Stimulated activated CD8-positive, alpha-beta memory T cell treated with anti-CD3 and anti-CD28 coated beads, Interleukin-7, amount 100 ng/mL, for 24 hours (primary cell): ENCODE measurements around the gene CNOT8.
"Not testable (repeated sequence)": the region's sequence is repeated elsewhere in the genome, so short reads cannot be mapped to it uniquely, and the experiment has no call there.

Experiments
- DNase-seq: peaks from one replicate; pipeline ENCODE4 v3.0.0-alpha.2; 2020; ENCODE audit warnings: low read depth

Gene CNOT8

DNA sequence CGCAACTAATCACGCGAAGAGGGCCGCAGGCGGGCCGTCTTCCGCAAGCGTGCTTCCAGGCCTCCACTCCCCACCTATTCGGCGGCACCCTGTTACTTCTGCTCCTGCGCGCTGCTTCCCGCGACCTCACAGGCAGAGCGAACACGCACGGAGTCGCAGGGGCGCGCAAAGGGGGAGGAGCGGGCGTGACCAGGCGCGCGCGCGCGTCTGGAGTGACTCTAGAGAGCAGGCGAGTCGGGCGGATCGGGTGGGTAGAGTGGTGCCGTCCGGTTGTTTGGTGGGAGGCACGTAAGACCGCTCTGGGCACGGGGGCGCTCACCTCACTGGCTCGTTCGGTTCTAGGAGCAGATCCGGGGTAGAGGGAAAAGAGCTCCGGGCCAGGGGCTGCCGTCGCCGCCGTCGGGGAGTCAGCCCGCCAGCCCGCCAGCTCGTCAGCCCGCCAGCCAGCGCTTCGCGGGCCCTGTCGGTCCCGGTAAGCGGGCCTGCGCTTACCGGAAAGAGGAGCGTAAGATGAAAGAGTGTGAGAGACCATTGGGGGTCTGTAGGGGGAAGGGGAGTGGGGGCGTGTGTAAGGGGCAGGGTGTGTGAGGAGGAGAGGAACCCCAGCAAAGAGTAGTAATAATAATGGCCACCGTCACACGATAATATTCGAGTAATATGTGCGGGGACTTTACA, at the start of gene CNOT8:
Gene CNOT8, plus strand, starts transcription at position 331 of the 675 bp plus-strand sequence. CDS start 4,652 bp downstream, outside the sequence.
- peak; percentile 96 for DNase-seq

GRCh38 chr5:154811239-154811638, 47.2 kb upstream of the CNOT8 start:
- no peak for DNase-seq

DNA sequence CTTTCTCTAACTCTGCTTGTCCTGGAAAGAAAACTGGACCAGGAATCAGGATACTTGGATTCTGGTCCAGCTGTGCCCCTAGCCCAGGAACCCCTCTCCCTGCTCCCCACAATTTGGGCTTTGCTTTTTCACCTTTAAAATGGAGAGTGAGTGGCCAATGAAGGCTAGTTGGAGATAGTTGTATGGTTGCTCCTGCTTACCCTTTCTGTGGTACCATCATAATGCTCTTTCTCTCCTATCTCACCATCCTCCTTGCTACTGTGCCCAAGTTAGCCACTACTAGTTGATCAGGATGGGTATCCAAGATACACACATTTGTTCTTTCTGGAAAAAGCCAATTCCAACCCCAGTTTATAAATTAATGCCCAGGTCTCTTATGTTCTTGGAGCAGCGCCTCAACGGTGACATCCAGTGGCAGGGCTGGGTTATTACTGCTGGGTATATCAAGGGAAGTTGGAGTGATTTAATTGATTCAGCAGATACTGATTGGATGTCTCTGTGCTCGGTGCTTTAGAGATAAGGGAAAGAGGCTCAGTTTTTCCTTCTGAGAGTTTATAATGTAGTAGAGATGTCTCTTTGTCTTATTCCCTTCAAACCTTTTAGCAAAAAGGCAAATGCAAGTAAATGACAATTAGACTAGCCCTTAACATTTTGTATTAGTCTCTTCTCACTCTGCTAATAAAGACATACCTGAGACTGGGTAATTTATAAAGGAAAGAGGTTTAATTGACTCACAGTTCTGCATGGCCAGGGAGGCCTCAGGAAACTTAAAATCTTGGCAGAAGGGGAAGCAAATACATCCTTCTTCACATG, 46.6 kb upstream of the CNOT8 start:
- DNase-seq: peak; percentile 30

DNA sequence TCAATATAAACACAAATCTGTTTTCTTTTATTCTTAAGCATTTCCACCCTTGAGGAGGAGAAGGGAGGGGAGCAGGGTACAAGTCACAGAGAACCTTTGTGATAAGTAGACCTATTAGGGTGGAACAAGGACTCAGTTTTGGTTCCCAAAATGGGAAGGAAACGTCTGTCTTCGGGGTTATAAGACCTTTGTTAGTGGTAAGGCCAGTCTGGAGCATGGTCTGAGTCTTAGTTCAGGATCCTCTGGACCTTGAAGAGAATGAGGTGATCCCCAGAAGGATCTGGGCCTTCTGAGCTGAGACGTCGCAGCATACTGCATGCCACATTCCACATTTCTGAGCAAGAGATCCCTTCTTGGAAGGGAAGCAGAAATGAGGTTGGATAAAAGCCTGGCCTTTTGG, 45.3 kb upstream of the CNOT8 start:
- DNase-seq: no peak

DNA sequence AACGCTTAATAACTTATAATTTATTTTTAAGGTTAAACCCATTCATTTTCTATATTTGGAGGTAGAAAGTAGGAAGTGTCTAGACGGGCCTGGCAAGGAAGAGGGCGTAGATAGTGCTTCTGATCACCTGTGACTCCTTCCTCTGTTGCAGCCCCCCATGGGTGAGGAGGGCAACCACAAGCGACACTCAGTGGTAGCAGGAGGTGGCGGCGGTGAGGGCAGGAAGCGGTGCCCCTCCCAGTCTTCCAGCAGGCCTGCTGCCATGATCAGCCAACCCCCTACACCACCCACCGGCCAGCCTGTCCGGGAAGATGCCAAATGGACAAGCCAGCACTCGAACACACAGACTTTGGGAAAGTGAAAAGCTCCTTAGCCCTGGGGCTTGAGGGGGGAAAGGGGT, 44.7 kb upstream of the CNOT8 start:
- no peak for DNase-seq

- DNase-seq: no peak
Observed at GRCh38 chr5:154815025-154815424, 43.4 kb upstream of the CNOT8 start.

- no peak for DNase-seq
Observed at GRCh38 chr5:154815684-154816247, 42.7 kb upstream of the CNOT8 start.

- no peak for DNase-seq
Observed at GRCh38 chr5:154816891-154817492, 41.4 kb upstream of the CNOT8 start.

DNA sequence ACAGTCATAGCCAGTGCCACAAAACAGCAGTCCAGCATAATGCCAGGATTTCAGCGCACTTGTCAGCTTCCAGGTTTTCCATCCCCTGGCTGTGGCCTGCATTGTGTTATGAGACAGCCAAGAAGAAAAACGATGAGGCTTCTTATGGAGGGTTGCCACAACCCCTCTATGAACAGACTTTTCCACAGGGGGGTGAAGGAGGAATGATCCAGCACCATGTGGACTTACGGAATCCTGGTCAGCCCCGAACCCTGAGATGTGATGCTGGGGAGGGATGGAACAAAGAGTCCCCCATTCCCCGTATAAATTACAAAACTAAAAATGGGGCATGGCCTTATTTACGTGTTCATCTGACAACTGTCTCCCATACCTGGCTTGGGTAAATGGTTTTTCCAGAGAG, 40.6 kb upstream of the CNOT8 start:
- DNase-seq: no peak

GRCh38 chr5:154818471-154819116, 39.8 kb upstream of the CNOT8 start:
- no peak for DNase-seq

DNA sequence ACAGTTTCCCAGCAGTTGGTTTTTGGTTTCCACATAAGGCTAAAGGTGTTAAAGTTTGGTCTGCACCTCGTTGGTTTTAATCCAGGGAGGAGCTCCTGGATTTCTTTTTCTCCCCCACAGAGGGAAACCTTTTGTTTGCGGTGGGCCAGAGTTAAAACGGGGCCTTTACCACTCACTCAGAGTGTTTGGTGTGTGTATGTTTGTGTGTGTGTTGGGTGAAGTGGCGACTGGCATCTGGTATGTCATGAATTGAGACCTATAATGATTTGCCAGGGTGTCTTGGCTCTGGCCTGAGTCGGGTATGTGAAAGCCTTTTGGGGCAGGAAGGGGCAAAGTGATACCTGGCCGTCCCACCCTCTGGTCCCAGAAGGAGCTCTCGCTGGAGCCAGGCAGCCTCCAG, 38.9 kb upstream of the CNOT8 start:
- DNase-seq: no peak

- no peak for DNase-seq
Observed at GRCh38 chr5:154820383-154820782, 38.0 kb upstream of the CNOT8 start.

DNA sequence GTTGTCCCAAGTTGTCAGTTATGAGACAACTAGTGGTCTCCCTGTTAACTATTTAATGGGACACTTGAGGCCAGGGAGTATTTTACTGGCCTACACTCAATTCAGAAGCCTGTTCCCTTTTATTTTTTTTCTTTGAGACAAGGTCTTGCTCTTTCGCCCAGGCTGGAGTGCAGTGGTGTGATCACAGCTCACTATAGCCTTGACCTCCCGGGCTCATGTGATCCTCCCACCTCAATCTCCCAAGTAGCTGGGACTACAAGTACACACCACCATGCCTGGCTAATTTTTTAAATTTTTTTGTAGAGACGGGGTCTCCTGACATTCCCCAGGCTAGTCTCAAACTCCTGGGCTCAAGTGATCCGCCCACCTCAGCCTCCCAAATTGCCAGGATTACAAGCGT, 35.5 kb upstream of the CNOT8 start:
- DNase-seq: not testable (repeated sequence)

DNA sequence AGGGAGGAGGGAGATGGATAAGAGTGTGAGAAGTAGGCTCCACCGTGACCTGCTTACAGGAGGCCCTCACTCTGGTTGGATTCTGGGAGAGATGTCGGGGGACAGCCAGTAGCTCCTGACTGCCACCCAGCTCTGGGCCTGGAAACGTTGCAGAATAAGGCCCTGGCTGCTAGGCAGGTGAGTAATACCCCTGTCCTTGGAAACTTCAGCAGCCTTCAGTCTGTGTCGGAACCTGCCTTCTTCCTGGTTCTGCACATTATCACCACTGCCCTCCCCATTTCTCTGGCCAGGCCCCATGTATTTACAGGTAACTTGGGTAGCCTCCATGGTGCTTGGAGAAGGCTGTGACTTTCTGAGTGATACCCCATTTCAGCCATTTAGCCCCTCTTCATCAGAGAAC, 34.8 kb upstream of the CNOT8 start:
- DNase-seq: no peak

GRCh38 chr5:154824070-154824469, 34.4 kb upstream of the CNOT8 start:
- no peak for DNase-seq

DNA sequence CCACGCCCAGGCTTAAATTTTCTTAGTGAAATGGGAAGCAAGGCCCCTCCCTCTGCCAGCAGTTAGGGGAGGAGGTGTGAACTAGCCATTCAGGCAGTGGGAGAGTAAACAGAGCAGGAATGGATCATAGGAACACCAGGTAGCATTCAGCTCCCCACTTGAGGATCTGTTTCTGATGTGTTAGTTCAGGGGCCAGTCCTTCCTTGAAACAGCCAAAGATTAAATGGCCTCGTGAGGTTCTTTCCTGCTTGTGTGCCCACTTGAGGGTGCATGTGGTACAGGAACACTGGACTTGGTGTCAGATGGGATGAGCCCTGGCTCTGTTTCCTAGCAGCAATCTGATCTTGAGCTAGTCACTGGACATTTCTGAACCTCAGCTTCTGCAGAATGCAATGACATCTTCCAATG, 29.2 kb upstream of the CNOT8 start:
- no peak for DNase-seq

DNA sequence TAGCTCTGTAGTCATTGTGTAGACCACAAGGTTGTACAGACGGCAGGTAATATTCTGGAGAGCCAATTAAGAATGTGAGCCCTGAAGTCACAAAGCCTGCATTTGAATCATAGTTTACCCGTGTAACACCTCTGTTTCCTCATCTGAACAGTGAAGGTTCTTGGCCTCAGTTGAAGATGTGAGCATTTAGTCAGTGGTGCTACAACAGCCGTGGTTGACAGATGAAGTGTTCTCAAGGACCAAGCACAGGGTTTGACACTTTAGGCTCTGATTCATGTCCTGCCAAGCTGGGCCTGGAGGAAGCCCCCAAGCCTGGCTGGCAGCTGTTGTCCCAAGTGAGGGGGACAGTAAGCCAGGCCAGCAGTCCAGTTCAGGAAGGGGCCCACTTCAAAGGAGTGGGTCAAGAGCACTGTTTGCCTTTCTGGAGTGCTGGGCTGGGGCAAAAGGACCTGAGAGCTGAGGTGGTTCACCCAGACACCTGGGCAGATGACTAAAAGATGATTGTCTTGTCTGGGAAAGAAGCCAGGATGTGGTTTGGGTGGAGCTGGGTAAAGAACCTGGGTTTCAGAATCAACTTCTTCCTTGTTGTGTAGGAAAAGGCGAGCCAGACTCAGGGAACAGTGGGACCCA, 28.7 kb upstream of the CNOT8 start:
- DNase-seq: no peak

- DNase-seq: no peak
Observed at GRCh38 chr5:154830219-154830595, 28.2 kb upstream of the CNOT8 start.

DNA sequence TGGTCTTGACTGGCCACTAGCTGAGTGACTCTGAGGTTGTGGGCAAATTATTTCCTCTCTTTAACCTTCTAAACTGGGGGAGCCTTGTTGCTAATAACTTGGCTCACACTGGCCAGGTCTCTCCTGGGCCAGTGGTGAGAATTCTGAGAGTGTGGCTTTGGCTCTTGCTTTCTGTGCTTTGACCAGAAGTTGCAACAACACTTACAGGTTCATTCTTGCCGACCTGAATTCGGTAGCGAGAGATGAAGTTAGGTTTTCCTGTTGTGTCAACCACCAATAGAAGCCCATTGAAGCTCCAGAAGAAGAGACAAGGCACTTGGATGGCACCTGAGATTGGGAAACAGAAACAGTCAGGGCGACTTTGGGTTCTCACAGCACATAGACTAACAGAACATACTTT, 27.8 kb upstream of the CNOT8 start:
- DNase-seq: no peak

DNA sequence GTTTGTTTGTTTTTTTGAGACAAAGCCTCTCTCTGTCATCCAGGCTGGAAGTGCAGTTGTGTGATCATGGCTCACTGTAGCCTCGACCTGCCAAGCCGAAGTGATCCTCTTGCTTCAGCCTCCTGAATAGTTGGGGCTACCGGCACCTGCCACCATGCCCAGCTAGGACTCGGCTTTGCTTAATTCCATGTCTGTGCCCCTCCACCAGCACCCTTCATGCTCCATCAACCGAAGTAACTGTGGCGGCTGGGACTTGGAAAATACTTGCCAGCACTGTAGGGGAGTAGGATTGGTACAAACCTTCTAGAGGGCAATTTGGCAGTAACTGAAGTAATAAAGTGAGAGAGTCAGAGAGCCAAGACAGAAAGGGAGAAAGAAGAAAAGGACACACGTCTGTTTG, 27.0 kb upstream of the CNOT8 start:
- no peak for DNase-seq

- not testable (repeated sequence) for DNase-seq
Observed at GRCh38 chr5:154832804-154833203, 25.6 kb upstream of the CNOT8 start.

- no peak for DNase-seq
Observed at GRCh38 chr5:154834053-154834452, 24.4 kb upstream of the CNOT8 start.
